T-cell (primary cell): ENCODE measurements around the gene FBLN7. TPM values are rescaled to one million over a fixed set of nuclear protein-coding genes. Genes with fewer than 3 reads are reported as not detected.

Experiments
- ATAC-seq, 4 experiments: fragments of 200-7000 bp in 3 of 4; fragments of 150-1000 bp in 1 of 4; cut with Tn5 transposase; replicated peaks in 1 of 4; 1 replicate in 3 of 4; 2 replicates in 1 of 4; pipeline ENCODE4 v1.10.0; 2021; ENCODE audit warnings: moderate library complexity in 3 of 4, mild to moderate bottlenecking in 2 of 4, moderate number of reproducible peaks in 1 of 4
- CTCF ChIA-PET, 2 donors: fragments of 300-600 bp; sonication (Branson Sonifier 250); formaldehyde crosslinking; loops; one replicate each; lab custom pipeline; 2022; ENCODE audit warnings: antibody characterized with exemption in 2 of 2; lab: Charles Lee
- POLR2A ChIA-PET, 2 donors: fragments of 300-600 bp; sonication (Branson Sonifier 250); formaldehyde crosslinking; loops; one replicate each; lab custom pipeline; 2022; ENCODE audit warnings: antibody characterized with exemption in 2 of 2; lab: Charles Lee
- DNase-seq, 35 experiments: peaks; one replicate each; pipeline versions ENCODE4 v3.0.0 to v3.0.0-alpha.2; 2013 to 2023
- H3K27ac ChIP-seq: one replicate; pipeline ENCODE4 v1.5.1; 2013; ENCODE audit warnings: low read length
- H3K27me3 ChIP-seq, 2 experiments: replicated peaks in 1 of 2; 1 replicate in 1 of 2; 2 replicates in 1 of 2; pipeline versions ENCODE4 v1.6.1 to v1.7.0; 2013; ENCODE audit warnings: low read length in 1 of 2, mixed read lengths in 1 of 2; ENCODE audit not compliant: control insufficient read depth in 2 of 2, insufficient read depth in 2 of 2; ENCODE audit errors: extremely low read depth in 1 of 2
- H3K36me3 ChIP-seq, 2 donors: 1 replicate in 1 of 2; 2 replicates in 1 of 2; pipeline versions ENCODE4 v1.6.1 to v1.7.0; 2013; ENCODE audit warnings: low read length in 1 of 2; ENCODE audit not compliant: control insufficient read depth in 2 of 2, insufficient read depth in 1 of 2; ENCODE audit errors: extremely low read depth in 1 of 2
- H3K4me1 ChIP-seq, 2 experiments: 1 replicate in 1 of 2; 2 replicates in 1 of 2; pipeline versions ENCODE4 v1.6.1 to v1.7.0; 2013; ENCODE audit warnings: low read length in 2 of 2, mixed read lengths in 1 of 2; ENCODE audit not compliant: insufficient read depth in 2 of 2, control insufficient read depth in 1 of 2; ENCODE audit errors: extremely low read depth in 1 of 2
- H3K4me3 ChIP-seq, 2 donors: 1 replicate in 1 of 2; 2 replicates in 1 of 2; pipeline versions ENCODE4 v1.5.1 to v1.7.0; 2013; ENCODE audit warnings: mild to moderate bottlenecking in 2 of 2, low read length in 1 of 2, moderate library complexity in 1 of 2; ENCODE audit not compliant: control insufficient read depth in 1 of 2; ENCODE audit errors: extremely low read depth in 1 of 2
- H3K9me3 ChIP-seq: 2 replicates; pipeline ENCODE4 v1.7.0; 2013
- H3K27ac Mint-ChIP-seq, 2 donors: one replicate each; pipeline ENCODE4 v1.8.0; 2020 to 2021; ENCODE audit warnings: mild to moderate bottlenecking in 2 of 2, mixed read lengths in 2 of 2
- H3K27me3 Mint-ChIP-seq, 2 donors: one replicate each; pipeline ENCODE4 v1.8.0; 2021 to 2022; ENCODE audit warnings: mixed read lengths in 2 of 2
- H3K36me3 Mint-ChIP-seq: one replicate; pipeline ENCODE4 v1.8.0; 2021; ENCODE audit warnings: mixed read lengths
- H3K4me1 Mint-ChIP-seq, 3 donors: one replicate each; pipeline ENCODE4 v1.8.0; 2020 to 2022; ENCODE audit warnings: mixed read lengths in 3 of 3, mild to moderate bottlenecking in 1 of 3
- H3K4me3 Mint-ChIP-seq, 3 donors: one replicate each; pipeline ENCODE4 v1.8.0; 2020 to 2022; ENCODE audit warnings: mild to moderate bottlenecking in 3 of 3, mixed read lengths in 3 of 3, moderate library complexity in 3 of 3
- H3K9me3 Mint-ChIP-seq, 3 donors: one replicate each; pipeline ENCODE4 v1.8.0; 2020 to 2022; ENCODE audit warnings: mixed read lengths in 3 of 3
- WGBS: methylation state at CpG from one replicate; pipeline ENCODE4 v1.1.5; 2013; ENCODE audit warnings: missing lambda C conversion rate; ENCODE audit not compliant: insufficient coverage; 5-methylcytosine and 5-hydroxymethylcytosine counted together
- total RNA-seq, 35 experiments: library from RNA in 6 of 35; stranded (reverse) in 6 of 35; fragments of 120-200 nt in 1 of 35; gene quantifications; one replicate each; pipeline versions ENCODE4 v1.2.1 to v1.2.4 and lab custom pipeline; 2013 to 2026

Gene FBLN7
- total RNA-seq, 5 donors from 2014 or later (not counting 1 experiment from before 2014, with no cell fraction given), result 11.9 to 68.5 (median 48.8) TPM

DNA sequence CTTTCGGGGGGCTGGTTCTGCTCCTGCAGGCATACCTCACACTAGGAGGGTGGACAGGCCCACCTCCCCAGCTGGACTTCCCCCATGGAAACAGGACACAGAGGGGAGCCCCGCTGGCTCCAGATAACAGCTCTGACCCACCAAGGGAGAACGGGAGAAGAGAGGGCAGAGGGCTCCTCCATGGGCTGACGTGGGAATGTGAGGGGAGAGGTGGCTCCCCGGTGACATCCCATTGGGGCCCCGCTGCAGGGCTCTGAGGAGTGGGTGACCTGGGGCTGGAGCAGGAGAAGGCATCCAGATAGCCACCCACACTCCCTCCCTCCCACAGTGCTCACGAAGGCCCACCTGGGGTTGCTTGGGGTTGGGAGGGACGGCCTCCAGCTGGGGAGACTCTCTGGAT lies 45.9 kb downstream of the FBLN7 start:
- H3K4me1 Mint-ChIP-seq, result peaks cover 70 to 87% (median 82%) of the 10 kb centered on the region in 3 donors
- Histone ChIP-seq H3K27ac (peak overlapping the region; percentile 70), H3K4me3 (no peak overlapping the region), H3K4me1 (peaks cover 48 to 74% of the 10 kb centered on the region in 2 experiments), H3K9me3 (no peaks in the 10 kb centered on the region), H3K36me3 (no peaks in the 10 kb centered on the region), H3K27me3 (peaks cover 0 to 2% of the 10 kb centered on the region in 2 experiments)
- ATAC-seq (no peak), DNase-seq (no peak)
- H3K36me3 Mint-ChIP-seq, result peaks cover 18% of the 10 kb centered on the region
- H3K27me3 Mint-ChIP-seq, result no peaks in the 10 kb centered on the region
- WGBS, result 86% methylated on average over 2 of the region's 8 CpGs
- no peaks in the 10 kb centered on the region for H3K9me3 Mint-ChIP-seq
- POLR2A ChIA-PET, result no interaction called here
- peak overlapping the region in 2 of 3 donors; percentile 83 to 89 for H3K4me3 Mint-ChIP-seq
- CTCF ChIA-PET, result no interaction called here
- H3K27ac Mint-ChIP-seq, result peak overlapping the region; percentile 94 to 97

GRCh38 chr2:112185131-112185530 lies 46.9 kb downstream of the FBLN7 start:
- peak overlapping the region; percentile 83 to 98 for H3K27ac Mint-ChIP-seq
- peak overlapping the region in 1 of 3 donors; percentile 72 for H3K4me3 Mint-ChIP-seq
- no peak overlapping the region for H3K4me3 ChIP-seq

DNA sequence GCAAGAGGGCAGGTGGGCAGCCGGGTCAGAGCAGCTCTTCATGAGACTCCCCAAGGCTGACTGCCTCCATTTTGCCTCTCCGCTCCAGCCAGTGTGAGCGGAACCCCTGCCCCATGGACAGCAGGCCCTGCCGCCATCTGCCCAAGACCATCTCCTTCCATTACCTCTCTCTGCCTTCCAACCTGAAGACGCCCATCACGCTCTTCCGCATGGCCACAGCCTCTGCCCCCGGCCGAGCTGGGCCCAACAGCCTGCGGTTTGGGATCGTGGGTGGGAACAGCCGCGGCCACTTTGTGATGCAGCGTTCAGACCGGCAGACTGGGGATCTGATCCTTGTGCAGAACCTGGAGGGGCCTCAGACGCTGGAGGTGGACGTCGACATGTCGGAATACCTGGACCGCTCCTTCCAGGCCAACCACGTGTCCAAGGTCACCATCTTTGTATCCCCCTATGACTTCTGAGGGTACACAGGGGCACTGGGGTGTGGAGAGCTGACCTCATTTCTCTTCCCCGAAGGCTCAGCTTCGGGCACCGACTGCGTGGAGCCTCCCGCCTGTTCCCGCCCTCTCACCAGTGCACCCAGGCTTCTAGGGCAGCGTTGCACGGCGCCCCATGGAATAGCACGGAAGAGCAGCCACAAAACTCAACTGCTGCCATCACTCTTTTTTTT lies 49.0 kb downstream of the FBLN7 start:
- peak overlapping the region; percentile 13 to 18 for H3K4me3 ChIP-seq
- CTCF ChIA-PET, result no interaction called here
- peak overlapping the region; percentile 98 for H3K27ac Mint-ChIP-seq
- 81% methylated on average over 26 of the region's 31 CpGs for WGBS
- H3K9me3 Mint-ChIP-seq, result no peaks in the 10 kb centered on the region
- no peak for ATAC-seq
- H3K4me3 Mint-ChIP-seq, result peak overlapping the region; percentile 46 to 72 (median 49)
- H3K27me3 ChIP-seq, result no peaks in the 10 kb centered on the region
- H3K27me3 Mint-ChIP-seq, result no peaks in the 10 kb centered on the region
- no peaks in the 10 kb centered on the region for H3K36me3 ChIP-seq
- H3K9me3 ChIP-seq, result no peaks in the 10 kb centered on the region
- H3K4me1 Mint-ChIP-seq, result peaks cover 92 to 96% (median 93%) of the 10 kb centered on the region in 3 donors
- no peak for DNase-seq
- POLR2A ChIA-PET, result interaction anchor here in 1 of 2 donors (0.7 kb wide), 1 partner anchor 1711 kb away, joined by 4 read pairs; no protein-coding TSS in a partner anchor
- peak overlapping the region; percentile 96 for H3K27ac ChIP-seq
- H3K36me3 Mint-ChIP-seq, result peaks cover 26% of the 10 kb centered on the region
- peaks cover 70 to 74% of the 10 kb centered on the region in 2 experiments for H3K4me1 ChIP-seq

More at GRCh38 chr2:112185131-112185530, 46.9 kb downstream of the FBLN7 start:
- POLR2A ChIA-PET, result interaction anchor here (0.5 to 0.6 kb wide), 3 partner anchors 18 to 355 kb away, joined by 4 to 5 read pairs (median 4); no protein-coding TSS in a partner anchor
- CTCF ChIA-PET, result no interaction called here
- Mint-ChIP-seq H3K4me1 (peaks cover 80 to 87% (median 85%) of the 10 kb centered on the region in 3 donors), H3K9me3 (no peaks in the 10 kb centered on the region), H3K27me3 (no peaks in the 10 kb centered on the region), H3K36me3 (peaks cover 21% of the 10 kb centered on the region)
- Histone ChIP-seq H3K27me3 (peaks cover 0 to 2% of the 10 kb centered on the region in 2 experiments), H3K36me3 (no peaks in the 10 kb centered on the region), H3K27ac (peak overlapping the region; percentile 31), H3K4me1 (peaks cover 59 to 76% of the 10 kb centered on the region in 2 experiments), H3K9me3 (no peaks in the 10 kb centered on the region)
- 87% methylated on average over 3 of the region's 9 CpGs for WGBS
- no peak for ATAC-seq
- DNase-seq, result no peak

- Histone ChIP-seq H3K4me1 (peaks cover 62 to 76% of the 10 kb centered on the region in 2 experiments), H3K9me3 (no peaks in the 10 kb centered on the region), H3K36me3 (no peaks in the 10 kb centered on the region), H3K4me3 (peak overlapping the region; percentile 13 to 40), H3K27me3 (no peaks in the 10 kb centered on the region), H3K27ac (peak overlapping the region; percentile 96)
- no peaks in the 10 kb centered on the region for H3K27me3 Mint-ChIP-seq
- peak overlapping the region; percentile 98 for H3K27ac Mint-ChIP-seq
- peak; percentile 83 to 90 (median 86) for ATAC-seq
- H3K4me3 Mint-ChIP-seq, result peak overlapping the region; percentile 46 to 72 (median 49)
- 0% methylated on average over 2 of the region's 9 CpGs for WGBS
- H3K9me3 Mint-ChIP-seq, result no peaks in the 10 kb centered on the region
- DNase-seq, result peak; percentile 39 to 82 (median 61)
- H3K36me3 Mint-ChIP-seq, result peaks cover 28% of the 10 kb centered on the region
- peaks cover 90 to 94% (median 93%) of the 10 kb centered on the region in 3 donors for H3K4me1 Mint-ChIP-seq
- POLR2A ChIA-PET, result interaction anchor here in 1 of 2 donors (0.6 to 0.7 kb wide), 2 partner anchors 994 to 1710 kb away, joined by 3 to 4 read pairs; no protein-coding TSS in a partner anchor
- CTCF ChIA-PET, result interaction anchor here in 1 of 2 donors (0.6 kb wide), 1 partner anchor 77 kb away, joined by 3 read pairs; no protein-coding TSS in a partner anchor
These were observed 49.8 kb downstream of the FBLN7 start for GRCh38 chr2:112187805-112188596.

GRCh38 chr2:112189001-112189556 lies 50.9 kb downstream of the FBLN7 start:
- no peaks in the 10 kb centered on the region for H3K9me3 ChIP-seq
- Mint-ChIP-seq H3K36me3 (peaks cover 27% of the 10 kb centered on the region), H3K27ac (peak overlapping the region; percentile 98), H3K27me3 (no peaks in the 10 kb centered on the region), H3K9me3 (no peaks in the 10 kb centered on the region), H3K4me1 (peaks cover 86 to 91% (median 89%) of the 10 kb centered on the region in 3 donors), H3K4me3 (peak overlapping the region; percentile 46 to 72 (median 49))
- no peaks in the 10 kb centered on the region for H3K27me3 ChIP-seq
- CTCF ChIA-PET, result interaction anchor here in 1 of 2 donors (0.5 kb wide), 1 partner anchor 295 kb away, joined by 3 read pairs; no protein-coding TSS in a partner anchor
- H3K4me1 ChIP-seq, result peaks cover 53 to 75% of the 10 kb centered on the region in 2 experiments
- H3K4me3 ChIP-seq, result no peak overlapping the region
- no peak for ATAC-seq
- H3K27ac ChIP-seq, result peak overlapping the region; percentile 96
- H3K36me3 ChIP-seq, result no peaks in the 10 kb centered on the region
- DNase-seq, result no peak
- POLR2A ChIA-PET, result no interaction called here
- no CpG with 5 or more reads among the region's 3 CpGs for WGBS

GRCh38 chr2:112194028-112194427 lies 55.8 kb downstream of the FBLN7 start:
- Mint-ChIP-seq H3K27ac (peak overlapping the region; percentile 53 to 75), H3K4me1 (peaks cover 62 to 72% (median 65%) of the 10 kb centered on the region in 3 donors), H3K27me3 (no peaks in the 10 kb centered on the region), H3K36me3 (peaks cover 22% of the 10 kb centered on the region), H3K4me3 (peak overlapping the region in 1 of 3 donors; percentile 32), H3K9me3 (no peaks in the 10 kb centered on the region)
- ChIA-PET CTCF (no interaction called here), POLR2A (no interaction called here)
- Histone ChIP-seq H3K9me3 (no peaks in the 10 kb centered on the region), H3K27ac (no peak overlapping the region), H3K36me3 (no peaks in the 10 kb centered on the region), H3K4me1 (peaks cover 29 to 56% of the 10 kb centered on the region in 2 experiments), H3K4me3 (no peak overlapping the region), H3K27me3 (peaks cover 0 to 3% of the 10 kb centered on the region in 2 experiments)
- no peak for DNase-seq
- ATAC-seq, result no peak
- WGBS, result 91% methylated on average over 1 of the region's 2 CpGs
